ENCODE measurements around the gene PBX1. TPM values are rescaled to one million over a fixed set of nuclear protein-coding genes. Genes with fewer than 3 reads are reported as not detected.
"Not testable (repeated sequence)": the region's sequence is repeated elsewhere in the genome, so short reads cannot be mapped to it uniquely, and the experiment has no call there.

The PBX1 gene
- total RNA-seq, 1 experiment from 2014 or later = 102 TPM

GRCh38 chr1:164651351-164651951, 92.5 kb downstream of the PBX1 start:
- no peaks in the 10 kb centered on the region for H3K27me3 Mint-ChIP-seq (ENCODE audit: low read depth)
- TF ChIP-seq SMAD3 (CRISPR knock-in tag; IDR thresholded peaks at IDR 0.05; ENCODE audit: borderline replicate concordance) (no peak), ETV6 (CRISPR knock-in tag; IDR thresholded peaks at IDR 0.05) (no peak), E2F5 (CRISPR knock-in tag; IDR thresholded peaks at IDR 0.05) (no peak), NFATC4 (CRISPR knock-in tag; IDR thresholded peaks at IDR 0.05) (no peak), PRDM15 (CRISPR knock-in tag; IDR thresholded peaks at IDR 0.05) (no peak), SOX15 (CRISPR knock-in tag; IDR thresholded peaks at IDR 0.05) (no peak), NR3C1 (CRISPR knock-in tag; conservative IDR thresholded peaks at IDR 0.05; ENCODE audit: low read depth) (no peak), ZNF425 (CRISPR knock-in tag; conservative IDR thresholded peaks at IDR 0.05) (no peak), RORB (CRISPR knock-in tag; IDR thresholded peaks at IDR 0.05) (no peak), TEAD4 (CRISPR knock-in tag; IDR thresholded peaks at IDR 0.05) (no peak), STAT6 (CRISPR knock-in tag; conservative IDR thresholded peaks at IDR 0.05; ENCODE audit: low read depth) (no peak), AR (CRISPR knock-in tag; IDR thresholded peaks at IDR 0.05) (no peak)
- H3K4me1 Mint-ChIP-seq = peaks cover 60% of the 10 kb centered on the region
- CTCF ChIA-PET = interaction anchor here (0.9 to 1.3 kb wide), 3 partner anchors 22 to 136 kb away, joined by 3 read pairs; no protein-coding TSS in a partner anchor
- POLR2A ChIA-PET = no interaction called here
- H3K9me3 Mint-ChIP-seq = no peaks in the 10 kb centered on the region
- H3K4me3 Mint-ChIP-seq = peak overlapping the region; percentile 18; the same call in 1 of the 2 replicates
- DNase-seq (ENCODE audit: low spot score) = no peak
- ATAC-seq = peak; percentile 9; the same call in 1 of the 2 replicates
- no peaks in the 10 kb centered on the region for H3K36me3 Mint-ChIP-seq
- H3K27ac Mint-ChIP-seq = peak overlapping the region; percentile 50

- ATAC-seq; H3K4me3 Mint-ChIP-seq; H3K27me3 Mint-ChIP-seq (ENCODE audit: low read depth); H3K36me3 Mint-ChIP-seq; H3K9me3 Mint-ChIP-seq; DNase-seq (ENCODE audit: low spot score); H3K27ac Mint-ChIP-seq; CTCF ChIA-PET; POLR2A ChIA-PET: not testable (repeated sequence)
- peaks cover 58% of the 10 kb centered on the region for H3K4me1 Mint-ChIP-seq
Measured at GRCh38 chr1:164652969-164653368, 94.0 kb downstream of the PBX1 start.
